GM06990 (cell line): ENCODE results near the gene SOX13.
"Not testable (repeated sequence)": the region's sequence is repeated elsewhere in the genome, so short reads cannot be mapped to it uniquely, and the experiment has no call there.

Source experiments
- DNase-seq: peaks from one replicate; pipeline ENCODE4 v3.0.0-alpha.2; 2011; ENCODE audit not compliant: insufficient read length; ENCODE audit errors: extremely low read depth
- H3K27me3 ChIP-seq: replicated peaks from 2 replicates; pipeline ENCODE4 v1.6.0; 2011; ENCODE audit warnings: low read length; ENCODE audit not compliant: control insufficient read depth, insufficient read depth
- H3K36me3 ChIP-seq: 2 replicates; pipeline ENCODE4 v1.5.1; 2011; ENCODE audit warnings: low read length; ENCODE audit not compliant: control insufficient read depth, insufficient read depth
- H3K4me3 ChIP-seq: replicated peaks from 2 replicates; pipeline ENCODE4 v1.5.1; 2011; ENCODE audit warnings: low read depth, mild to moderate bottlenecking, control low read depth, low read length
- CTCF ChIP-seq: IDR thresholded peaks from 2 replicates; pipeline ENCODE4 v1.5.1; 2011; ENCODE audit warnings: low read length, control low read depth, mild to moderate bottlenecking, inconsistent platforms; ENCODE audit not compliant: insufficient read depth, poor library complexity, severe bottlenecking

Gene SOX13

GRCh38 chr1:204088596-204088995 lies 15.7 kb downstream of the SOX13 start:
- no peak for DNase-seq
- Histone ChIP-seq H3K4me3 (no peak overlapping the region), H3K27me3 (no peaks in the 10 kb centered on the region; the same call in 1 of the 2 replicates), H3K36me3 (no peaks in the 10 kb centered on the region)
- TF ChIP-seq CTCF, result no peak

- no peaks in the 10 kb centered on the region; the same call in 1 of the 2 replicates for H3K27me3 ChIP-seq
- no peaks in the 10 kb centered on the region for H3K36me3 ChIP-seq
- DNase-seq, result no peak
- H3K4me3 ChIP-seq, result no peak overlapping the region
- no peak for TF ChIP-seq CTCF
Measured at GRCh38 chr1:204089044-204089751, 16.3 kb downstream of the SOX13 start.

- H3K27me3 ChIP-seq, DNase-seq, H3K36me3 ChIP-seq, H3K4me3 ChIP-seq: not testable (repeated sequence)
Measured at GRCh38 chr1:204090132-204090531, 17.2 kb downstream of the SOX13 start.

GRCh38 chr1:204091066-204091465 lies 18.2 kb downstream of the SOX13 start:
- no peak for TF ChIP-seq CTCF
- H3K36me3 ChIP-seq, result no peaks in the 10 kb centered on the region
- H3K27me3 ChIP-seq, result no peaks in the 10 kb centered on the region
- no peak overlapping the region for H3K4me3 ChIP-seq
- DNase-seq, result no peak

- TF ChIP-seq CTCF, result no peak
- no peak for DNase-seq
- H3K36me3 ChIP-seq, result no peaks in the 10 kb centered on the region
- H3K4me3 ChIP-seq, result no peak overlapping the region
- no peaks in the 10 kb centered on the region for H3K27me3 ChIP-seq
Measured at GRCh38 chr1:204091787-204092312, 18.9 kb downstream of the SOX13 start.

- H3K4me3 ChIP-seq, result no peak overlapping the region
- TF ChIP-seq CTCF, result no peak
Measured at GRCh38 chr1:204092632-204093420, 19.9 kb downstream of the SOX13 start.

More at GRCh38 chr1:204092632-204093420, 19.9 kb downstream of the SOX13 start:
- DNase-seq, result no peak
- H3K27me3 ChIP-seq, result no peaks in the 10 kb centered on the region
- H3K36me3 ChIP-seq, result no peaks in the 10 kb centered on the region
